Testis (tissue), 3 donors: ENCODE measurements around the gene SLC17A3. TPM values are rescaled to one million over a fixed set of nuclear protein-coding genes. Genes with fewer than 3 reads are reported as not detected.

Experiments used
- DNase-seq: peaks from one replicate; pipeline ENCODE4 v3.0.0-alpha.2; 2019
- H3K27ac ChIP-seq, 2 donors: fragments of 200-600 bp; sonication (generic); one replicate each; pipeline ENCODE4 v1.5.1; 2019
- H3K27me3 ChIP-seq: fragments of 200-600 bp; sonication (generic); one replicate; pipeline ENCODE4 v1.5.1; 2019
- H3K36me3 ChIP-seq: fragments of 200-600 bp; sonication (generic); one replicate; pipeline ENCODE4 v1.5.1; 2017; ENCODE audit warnings: low read depth; ENCODE audit errors: missing control alignments
- H3K4me1 ChIP-seq: fragments of 200-600 bp; sonication (generic); one replicate; pipeline ENCODE4 v1.5.1; 2019
- H3K4me3 ChIP-seq, 2 donors: fragments of 200-600 bp; sonication (generic); one replicate each; pipeline ENCODE4 v1.5.1; 2017 to 2019
- H3K9me3 ChIP-seq: fragments of 200-600 bp; sonication (generic); one replicate; pipeline ENCODE4 v1.5.1; 2017
- POLR2A ChIP-seq: fragments of 450-650 bp; IDR thresholded peaks from one replicate; pipeline ENCODE4 v1.6.1; 2017; ENCODE audit warnings: antibody characterized with exemption, mild to moderate bottlenecking, moderate library complexity
- WGBS, 2 donors: methylation state at CpG; one replicate each; pipeline ENCODE4 v1.1.5; 2018; 5-methylcytosine and 5-hydroxymethylcytosine counted together
- intact Hi-C: fragments of 100-400 bp; cut with DNase I; formaldehyde crosslinking; loops from one replicate; pipeline ENCODE4 v1.15.1; 2023; ENCODE audit warnings: low total_unique reads
- polyA plus RNA-seq: library from polyadenylated mRNA; stranded (reverse); fragments of 350-450 nt; fragmentation: Illumina TruSeq; extraction: RNeasy Lipid Tissue Mini Kit (QIAGEN cat#74804); gene quantifications from one replicate; pipeline ENCODE4 v1.2.3, GENCODE V29; 2014; ENCODE audit warnings: low read depth, low replicate concordance; ENCODE audit not compliant: insufficient read depth
- total RNA-seq, 2 donors: library from RNA; depleted of rRNA; stranded (reverse); fragments of >200 nt; gene quantifications; one replicate each; pipeline ENCODE4 v1.2.3, GENCODE V29; 2016
- TF ChIP-seq, protein P1 (sequence below), 3 experiments: fragments of 450-650 bp in 2 of 3; fragments of 200-600 bp in 1 of 3; sonication (generic) in 1 of 3; IDR thresholded peaks; one replicate each; pipeline ENCODE4 v1.5.1; 2016 to 2019; ENCODE audit warnings: antibody characterized with exemption in 3 of 3, mild to moderate bottlenecking in 2 of 3, moderate library complexity in 1 of 3

The SLC17A3 gene
- total and polyA plus RNA-seq, 3 donors from 2014 or later: 0.61 to 0.68 TPM; not detected in 1

- DNase-seq: no peak
- H3K4me1 ChIP-seq: no peaks in the 10 kb centered on the region
- intact Hi-C loops: no loop called here
Measured at GRCh38 chr6:25899123-25899522, 25.1 kb upstream of the SLC17A3 start.

GRCh38 chr6:25898289-25898977 lies 24.4 kb upstream of the SLC17A3 start:
- intact Hi-C loops: no loop called here
- DNase-seq: no peak
- no peak overlapping the region for H3K4me3 ChIP-seq
- H3K4me1 ChIP-seq: no peaks in the 10 kb centered on the region
- WGBS, 2 donors: 71 to 73% methylated on average over 5 of the region's 5 CpGs
- H3K9me3 ChIP-seq: no peaks in the 10 kb centered on the region
- no peaks in the 10 kb centered on the region for H3K36me3 ChIP-seq
- H3K27ac ChIP-seq: no peak overlapping the region
- TF ChIP-seq POLR2A: no peak
- TF ChIP-seq, protein P1, sequence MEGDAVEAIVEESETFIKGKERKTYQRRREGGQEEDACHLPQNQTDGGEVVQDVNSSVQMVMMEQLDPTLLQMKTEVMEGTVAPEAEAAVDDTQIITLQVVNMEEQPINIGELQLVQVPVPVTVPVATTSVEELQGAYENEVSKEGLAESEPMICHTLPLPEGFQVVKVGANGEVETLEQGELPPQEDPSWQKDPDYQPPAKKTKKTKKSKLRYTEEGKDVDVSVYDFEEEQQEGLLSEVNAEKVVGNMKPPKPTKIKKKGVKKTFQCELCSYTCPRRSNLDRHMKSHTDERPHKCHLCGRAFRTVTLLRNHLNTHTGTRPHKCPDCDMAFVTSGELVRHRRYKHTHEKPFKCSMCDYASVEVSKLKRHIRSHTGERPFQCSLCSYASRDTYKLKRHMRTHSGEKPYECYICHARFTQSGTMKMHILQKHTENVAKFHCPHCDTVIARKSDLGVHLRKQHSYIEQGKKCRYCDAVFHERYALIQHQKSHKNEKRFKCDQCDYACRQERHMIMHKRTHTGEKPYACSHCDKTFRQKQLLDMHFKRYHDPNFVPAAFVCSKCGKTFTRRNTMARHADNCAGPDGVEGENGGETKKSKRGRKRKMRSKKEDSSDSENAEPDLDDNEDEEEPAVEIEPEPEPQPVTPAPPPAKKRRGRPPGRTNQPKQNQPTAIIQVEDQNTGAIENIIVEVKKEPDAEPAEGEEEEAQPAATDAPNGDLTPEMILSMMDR (IDR thresholded peaks at IDR 0.05): no peak
- H3K27me3 ChIP-seq: no peaks in the 10 kb centered on the region

More at GRCh38 chr6:25899123-25899522, 25.1 kb upstream of the SLC17A3 start:
- H3K27ac ChIP-seq: no peak overlapping the region
- 79 to 86% methylated on average over 2 of the region's 2 CpGs for WGBS, 2 donors
- no peaks in the 10 kb centered on the region for H3K9me3 ChIP-seq
- TF ChIP-seq, protein P1 (IDR thresholded peaks at IDR 0.05): no peak
- TF ChIP-seq POLR2A: no peak
- no peaks in the 10 kb centered on the region for H3K27me3 ChIP-seq
- no peak overlapping the region for H3K4me3 ChIP-seq
- H3K36me3 ChIP-seq: no peaks in the 10 kb centered on the region

- no peaks in the 10 kb centered on the region for H3K9me3 ChIP-seq
- no peaks in the 10 kb centered on the region for H3K4me1 ChIP-seq
- WGBS, 2 donors: 84 to 87% methylated on average over 3 of the region's 3 CpGs
- DNase-seq: no peak
- H3K27ac ChIP-seq: no peak overlapping the region
- TF ChIP-seq POLR2A: no peak
- no peaks in the 10 kb centered on the region for H3K27me3 ChIP-seq
- no peaks in the 10 kb centered on the region for H3K36me3 ChIP-seq
- intact Hi-C loops: no loop called here
- no peak overlapping the region for H3K4me3 ChIP-seq
Measured at GRCh38 chr6:25896252-25896651, 22.2 kb upstream of the SLC17A3 start.

- H3K27ac ChIP-seq: no peak overlapping the region
- no peaks in the 10 kb centered on the region for H3K4me1 ChIP-seq
- no peak overlapping the region for H3K4me3 ChIP-seq
- DNase-seq: no peak
- 77 to 87% methylated on average over 1 of the region's 1 CpG for WGBS, 2 donors
- TF ChIP-seq, protein P1 (IDR thresholded peaks at IDR 0.05): no peak
- TF ChIP-seq POLR2A: no peak
- no peaks in the 10 kb centered on the region for H3K9me3 ChIP-seq
- intact Hi-C loops: no loop called here
- H3K27me3 ChIP-seq: no peaks in the 10 kb centered on the region
- no peaks in the 10 kb centered on the region for H3K36me3 ChIP-seq
Measured at GRCh38 chr6:25895771-25896170, 21.7 kb upstream of the SLC17A3 start.

DNA sequence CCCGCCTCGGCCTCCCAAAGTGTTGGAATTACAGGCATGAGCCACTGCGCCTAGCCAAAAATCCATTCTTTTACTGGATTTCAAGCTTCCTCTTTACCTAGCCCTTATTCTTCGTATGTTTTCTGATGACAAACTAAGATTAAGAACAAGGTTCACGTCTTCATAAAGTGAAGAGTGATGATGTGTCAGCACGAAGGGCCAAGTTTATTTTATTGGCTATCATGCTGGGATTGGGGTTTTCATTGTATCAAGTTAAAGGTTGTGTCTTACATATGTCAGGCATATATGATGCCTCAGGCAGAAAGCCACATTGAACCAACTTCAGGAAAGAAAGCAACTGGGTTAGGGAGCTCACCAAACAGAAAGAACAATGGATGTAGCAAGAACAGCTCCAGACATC lies 19.7 kb upstream of the SLC17A3 start:
- intact Hi-C loops: no loop called here
- TF ChIP-seq, protein P1 (IDR thresholded peaks at IDR 0.05): no peak
- no peak for TF ChIP-seq POLR2A
- WGBS, 2 donors: 87 to 95% methylated on average over 6 of the region's 6 CpGs

More for the DNA sequence above, 19.7 kb upstream of the SLC17A3 start:
- DNase-seq: no peak
- no peak overlapping the region for H3K4me3 ChIP-seq
- no peaks in the 10 kb centered on the region for H3K27me3 ChIP-seq
- H3K4me1 ChIP-seq: no peaks in the 10 kb centered on the region
- H3K27ac ChIP-seq: no peak overlapping the region
- H3K36me3 ChIP-seq: no peaks in the 10 kb centered on the region
- H3K9me3 ChIP-seq: no peaks in the 10 kb centered on the region
